ENCODE results near the gene CCDC13. TPM values are rescaled to one million over a fixed set of nuclear protein-coding genes. Genes with fewer than 3 reads are reported as not detected.

Gene CCDC13
- total RNA-seq, 6 experiments from 2014 or later, result 0.17 to 0.47 (median 0.30) TPM; not detected in 2

DNA sequence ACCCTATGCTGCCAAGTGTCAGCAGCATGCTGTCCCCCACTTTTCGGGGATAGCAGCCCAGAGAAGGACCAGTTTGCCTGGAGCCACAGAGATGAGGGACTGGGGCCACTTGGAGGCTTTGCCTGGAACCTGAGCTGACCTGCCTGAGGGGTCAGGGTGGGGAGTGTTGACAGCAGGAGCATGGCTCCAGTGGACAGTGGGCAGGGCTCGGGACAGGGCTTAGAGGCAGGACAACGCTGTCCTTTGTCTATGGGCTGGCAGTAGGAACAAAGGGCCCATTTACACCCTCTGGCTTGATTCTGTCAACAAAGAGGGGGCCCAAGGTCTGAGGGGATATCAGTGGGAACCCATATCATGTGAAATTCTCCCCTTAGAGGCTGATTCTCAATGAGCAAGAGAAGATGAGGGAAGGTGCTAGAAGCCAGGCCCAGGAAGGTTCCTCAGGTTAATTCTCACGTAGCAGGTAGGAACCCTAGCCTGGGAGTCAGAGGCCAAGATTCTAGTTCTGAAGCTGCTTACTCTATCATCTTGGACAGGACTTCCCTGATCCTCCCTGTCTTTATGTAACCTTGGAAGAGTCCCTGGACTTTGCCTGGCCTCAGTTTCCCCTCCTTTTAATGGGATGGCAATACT is 40.7 kb downstream of the CCDC13 start:
- TF ChIP-seq, protein P1, sequence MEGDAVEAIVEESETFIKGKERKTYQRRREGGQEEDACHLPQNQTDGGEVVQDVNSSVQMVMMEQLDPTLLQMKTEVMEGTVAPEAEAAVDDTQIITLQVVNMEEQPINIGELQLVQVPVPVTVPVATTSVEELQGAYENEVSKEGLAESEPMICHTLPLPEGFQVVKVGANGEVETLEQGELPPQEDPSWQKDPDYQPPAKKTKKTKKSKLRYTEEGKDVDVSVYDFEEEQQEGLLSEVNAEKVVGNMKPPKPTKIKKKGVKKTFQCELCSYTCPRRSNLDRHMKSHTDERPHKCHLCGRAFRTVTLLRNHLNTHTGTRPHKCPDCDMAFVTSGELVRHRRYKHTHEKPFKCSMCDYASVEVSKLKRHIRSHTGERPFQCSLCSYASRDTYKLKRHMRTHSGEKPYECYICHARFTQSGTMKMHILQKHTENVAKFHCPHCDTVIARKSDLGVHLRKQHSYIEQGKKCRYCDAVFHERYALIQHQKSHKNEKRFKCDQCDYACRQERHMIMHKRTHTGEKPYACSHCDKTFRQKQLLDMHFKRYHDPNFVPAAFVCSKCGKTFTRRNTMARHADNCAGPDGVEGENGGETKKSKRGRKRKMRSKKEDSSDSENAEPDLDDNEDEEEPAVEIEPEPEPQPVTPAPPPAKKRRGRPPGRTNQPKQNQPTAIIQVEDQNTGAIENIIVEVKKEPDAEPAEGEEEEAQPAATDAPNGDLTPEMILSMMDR (IDR thresholded peaks at IDR 0.05), result no peak
- Mint-ChIP-seq H3K27me3 (ENCODE audit: insufficient read depth) (peaks cover 27% of the 10 kb centered on the region), H3K27ac (no peak overlapping the region), H3K4me1 (ENCODE audit: low read depth) (no peaks in the 10 kb centered on the region), H3K36me3 (ENCODE audit: low read depth) (no peaks in the 10 kb centered on the region), H3K9me3 (peaks cover 4% of the 10 kb centered on the region), H3K4me3 (no peak overlapping the region)
- DNase-seq, result no peak

DNA sequence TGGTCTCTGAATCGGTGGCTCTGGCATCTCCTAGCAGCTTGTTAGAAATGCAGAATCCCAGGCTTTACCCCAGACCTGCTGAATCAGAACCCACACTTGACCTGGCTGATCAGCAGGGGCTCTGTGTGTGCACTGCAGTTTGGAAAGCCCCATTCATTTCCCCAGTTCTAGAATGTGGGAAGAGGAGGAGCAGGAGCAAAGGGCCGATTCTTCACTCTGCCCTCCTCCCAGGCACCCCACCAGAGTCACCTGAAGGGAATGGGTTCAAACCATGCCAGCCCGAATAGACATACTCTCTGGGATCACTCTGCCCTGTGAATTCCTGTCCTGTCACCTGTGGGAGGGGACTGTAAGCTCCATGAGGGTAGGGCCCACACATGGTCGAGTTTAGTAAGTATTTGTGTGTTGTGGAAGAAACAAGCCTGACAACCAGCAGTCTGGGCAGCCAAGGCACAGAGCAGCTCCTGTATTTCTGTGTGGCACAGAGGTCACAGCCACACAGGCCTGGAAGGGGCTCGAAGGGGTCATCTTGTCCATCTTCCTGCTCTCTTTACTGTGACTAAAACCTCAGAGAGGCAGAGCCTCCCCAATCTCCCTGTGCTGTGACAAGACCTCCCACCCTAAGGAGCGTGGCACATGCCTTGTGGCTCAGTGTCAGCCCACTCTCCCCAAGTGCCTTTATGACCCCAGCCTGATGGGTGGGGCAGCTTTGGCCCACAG is 41.4 kb downstream of the CCDC13 start:
- Mint-ChIP-seq H3K27me3 (ENCODE audit: insufficient read depth) (peaks cover 27% of the 10 kb centered on the region), H3K4me3 (no peak overlapping the region), H3K9me3 (peaks cover 4% of the 10 kb centered on the region), H3K36me3 (ENCODE audit: low read depth) (no peaks in the 10 kb centered on the region), H3K4me1 (ENCODE audit: low read depth) (no peaks in the 10 kb centered on the region), H3K27ac (no peak overlapping the region)
- TF ChIP-seq, protein P1 (IDR thresholded peaks at IDR 0.05), result no peak
- no peak for DNase-seq

DNA sequence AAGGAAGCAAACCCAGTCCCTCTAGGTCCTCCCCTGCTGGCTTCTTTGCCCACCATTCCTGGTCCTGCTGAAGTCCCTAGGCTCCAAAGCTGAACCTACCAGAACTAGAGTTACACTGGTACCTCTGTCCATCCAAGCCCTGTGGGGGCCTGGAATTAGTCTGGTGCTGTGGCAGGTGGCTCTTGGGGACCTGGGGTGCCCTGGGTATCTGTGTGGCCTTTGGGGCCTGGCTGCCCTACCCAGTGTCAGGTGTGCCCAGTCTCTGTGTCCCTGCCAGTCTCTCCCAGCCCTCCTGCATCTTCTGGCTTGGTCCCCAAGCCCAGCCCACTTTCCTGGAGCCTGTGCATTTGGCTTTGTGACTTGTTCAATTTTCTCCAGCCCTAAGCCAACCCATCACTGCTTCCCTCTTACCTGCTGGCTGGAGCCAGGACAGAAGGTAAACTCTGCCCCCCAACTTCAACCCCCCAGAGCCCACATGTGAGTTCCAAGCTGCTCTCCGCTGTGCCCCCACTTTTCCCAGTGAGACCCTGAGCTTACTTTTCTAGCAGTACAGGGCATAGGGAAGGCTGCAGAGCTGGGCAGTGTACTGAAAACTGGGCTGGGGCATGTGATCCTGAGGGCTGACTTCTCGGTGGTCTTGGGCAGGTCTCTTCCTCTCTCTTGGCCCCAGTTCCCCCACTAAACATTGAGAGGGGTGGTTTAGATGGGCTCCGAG is 42.2 kb downstream of the CCDC13 start:
- Mint-ChIP-seq H3K27me3 (ENCODE audit: insufficient read depth) (peaks cover 32% of the 10 kb centered on the region), H3K9me3 (peaks cover 4% of the 10 kb centered on the region), H3K4me1 (ENCODE audit: low read depth) (no peaks in the 10 kb centered on the region), H3K27ac (no peak overlapping the region), H3K36me3 (ENCODE audit: low read depth) (no peaks in the 10 kb centered on the region), H3K4me3 (no peak overlapping the region)
- no peak for DNase-seq
- TF ChIP-seq, protein P1 (IDR thresholded peaks at IDR 0.05), result no peak

DNA sequence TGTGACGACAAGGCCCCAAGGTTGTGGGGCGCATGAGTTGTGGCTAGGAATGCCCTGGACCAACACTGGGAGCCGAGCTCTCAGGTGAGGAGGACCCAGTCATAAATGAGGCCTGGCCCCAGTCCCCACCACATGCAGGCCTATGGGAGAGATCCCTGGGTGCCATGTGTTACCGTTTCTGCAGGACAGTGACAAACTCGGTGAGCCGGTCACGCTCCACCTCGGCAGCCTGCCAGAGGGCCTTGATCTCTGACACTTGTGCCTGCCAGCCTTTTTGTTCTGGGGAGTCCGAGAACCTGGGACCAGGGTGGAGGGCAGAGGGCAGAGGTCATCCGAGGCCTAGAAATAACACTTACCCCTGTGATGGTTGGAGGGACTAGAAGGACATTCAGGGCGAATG is 42.8 kb downstream of the CCDC13 start:
- no peak overlapping the region for H3K27ac Mint-ChIP-seq
- TF ChIP-seq, protein P1 (IDR thresholded peaks at IDR 0.05), result no peak
- DNase-seq, result no peak
- peaks cover 33% of the 10 kb centered on the region for H3K27me3 Mint-ChIP-seq (ENCODE audit: insufficient read depth)
- H3K4me3 Mint-ChIP-seq, result no peak overlapping the region
- no peaks in the 10 kb centered on the region for H3K4me1 Mint-ChIP-seq (ENCODE audit: low read depth)
- H3K36me3 Mint-ChIP-seq (ENCODE audit: low read depth), result no peaks in the 10 kb centered on the region
- peaks cover 4% of the 10 kb centered on the region for H3K9me3 Mint-ChIP-seq

DNA sequence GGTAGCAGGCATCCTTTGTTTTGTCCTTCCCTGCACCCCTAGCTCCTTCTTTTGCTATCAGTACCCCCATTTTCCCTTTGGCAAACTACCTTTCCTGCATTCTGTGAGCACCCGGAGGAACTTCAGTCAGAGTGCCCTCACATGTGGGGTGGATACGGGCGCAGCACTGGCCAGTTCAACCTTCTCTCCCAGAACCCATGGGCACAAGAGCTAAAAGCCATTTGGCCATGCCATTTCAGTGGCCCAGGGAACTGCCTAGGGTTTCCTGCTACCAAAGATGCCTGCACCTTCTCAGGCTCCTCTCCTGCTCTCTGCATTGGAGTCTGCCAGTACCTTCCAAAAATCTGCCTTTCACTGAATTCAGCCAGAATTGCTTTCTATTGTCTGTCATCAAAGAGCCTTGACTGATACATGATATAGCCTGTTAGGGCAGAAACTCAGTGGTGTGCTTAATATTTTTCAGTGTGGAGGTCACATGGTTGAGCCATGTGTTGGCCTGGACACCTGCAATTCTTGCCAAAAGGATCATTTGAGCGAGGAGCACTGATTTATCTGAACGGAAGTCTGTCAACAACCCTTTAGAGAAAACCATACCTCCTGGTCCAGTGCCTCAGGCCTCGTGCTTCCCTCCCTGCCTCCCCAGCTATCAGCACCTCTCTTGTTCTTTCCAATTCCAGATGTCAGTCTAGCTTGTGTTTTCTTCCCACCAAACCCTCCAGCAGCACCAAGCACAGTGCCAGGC is 43.5 kb downstream of the CCDC13 start:
- Mint-ChIP-seq H3K9me3 (peaks cover 4% of the 10 kb centered on the region), H3K27ac (no peak overlapping the region), H3K4me3 (no peak overlapping the region), H3K27me3 (ENCODE audit: insufficient read depth) (peaks cover 31% of the 10 kb centered on the region), H3K4me1 (ENCODE audit: low read depth) (no peaks in the 10 kb centered on the region), H3K36me3 (ENCODE audit: low read depth) (no peaks in the 10 kb centered on the region)
- DNase-seq, result no peak
- TF ChIP-seq, protein P1 (IDR thresholded peaks at IDR 0.05), result no peak

Measured in HFFc6 (cell line).